ENCODE data around the gene GRIPAP1. TPM values are rescaled to one million over a fixed set of nuclear protein-coding genes. Genes with fewer than 3 reads are reported as not detected.

The GRIPAP1 gene
- total RNA-seq, 2 donors from 2014 or later: 107 to 123 TPM

Other genes with a start within 250 kb of the GRIPAP1 start
- not detected for gene GLOD5, start 240.5 kb downstream of the GRIPAP1 start, total RNA-seq
- gene GATA1, start 215.7 kb downstream of the GRIPAP1 start, total RNA-seq: 1 to 10 TPM in 1 of 2 donors, under 1 TPM in 1; 0.32 to 7.6 TPM
- 10 to 100 TPM; 83.4 to 84.4 TPM for gene HDAC6, start 200.2 kb downstream of the GRIPAP1 start, total RNA-seq
- not detected for gene ERAS, start 175.8 kb downstream of the GRIPAP1 start, total RNA-seq
- 10 to 100 TPM in 1 of 2 donors, 1 to 10 TPM in 1; 9.6 to 14.2 TPM for gene PCSK1N, start 166.7 kb downstream of the GRIPAP1 start, total RNA-seq
- gene TIMM17B, start 104.5 kb downstream of the GRIPAP1 start, total RNA-seq: 10 to 100 TPM; 33.6 to 41.9 TPM
- 10 to 100 TPM; 66.7 to 68.8 TPM for gene PQBP1, start 104.3 kb downstream of the GRIPAP1 start, total RNA-seq
- 10 to 100 TPM; 34.8 to 50.7 TPM for gene SLC35A2, start 90.6 kb downstream of the GRIPAP1 start, total RNA-seq
- gene PIM2, start 83.2 kb downstream of the GRIPAP1 start, total RNA-seq: 100 to 1,000 TPM; 301 to 481 TPM
- 10 to 100 TPM; 91.0 to 91.6 TPM for gene OTUD5, start 44.7 kb downstream of the GRIPAP1 start, total RNA-seq
- 1 to 10 TPM; 2.2 to 3.2 TPM for gene KCND1, start 30.4 kb downstream of the GRIPAP1 start, total RNA-seq
- gene TFE3, start 41.1 kb upstream of the GRIPAP1 start, total RNA-seq: 10 to 100 TPM; 38.9 to 46.4 TPM
- 10 to 100 TPM; 10.8 to 11.8 TPM for gene CCDC120, start 56.7 kb upstream of the GRIPAP1 start, total RNA-seq
- gene PRAF2, start 71.7 kb upstream of the GRIPAP1 start, total RNA-seq: 10 to 100 TPM; 18.8 to 20.6 TPM
- gene WDR45, start 77.6 kb upstream of the GRIPAP1 start, total RNA-seq: 10 to 100 TPM; 69.9 to 73.5 TPM
- gene GPKOW, start 121.5 kb upstream of the GRIPAP1 start, total RNA-seq: 10 to 100 TPM; 13.5 to 14.4 TPM
- 1 to 10 TPM; 1.0 to 1.1 TPM for gene MAGIX, start 160.5 kb upstream of the GRIPAP1 start, total RNA-seq
- 100 to 1,000 TPM; 180 to 203 TPM for gene PLP2, start 169.6 kb upstream of the GRIPAP1 start, total RNA-seq
- 1 to 10 TPM; 4.8 to 7.5 TPM for gene PRICKLE3, start 184.1 kb upstream of the GRIPAP1 start, total RNA-seq
- under 1 TPM; 0.30 to 0.60 TPM for gene SYP, start 197.9 kb upstream of the GRIPAP1 start, total RNA-seq
- under 1 TPM; 0.47 to 0.67 TPM for gene CACNA1F, start 231.1 kb upstream of the GRIPAP1 start, total RNA-seq
- 10 to 100 TPM; 18.2 to 22.8 TPM for gene CCDC22, start 233.2 kb upstream of the GRIPAP1 start, total RNA-seq